ENCODE results near the gene PACSIN2.

DNA sequence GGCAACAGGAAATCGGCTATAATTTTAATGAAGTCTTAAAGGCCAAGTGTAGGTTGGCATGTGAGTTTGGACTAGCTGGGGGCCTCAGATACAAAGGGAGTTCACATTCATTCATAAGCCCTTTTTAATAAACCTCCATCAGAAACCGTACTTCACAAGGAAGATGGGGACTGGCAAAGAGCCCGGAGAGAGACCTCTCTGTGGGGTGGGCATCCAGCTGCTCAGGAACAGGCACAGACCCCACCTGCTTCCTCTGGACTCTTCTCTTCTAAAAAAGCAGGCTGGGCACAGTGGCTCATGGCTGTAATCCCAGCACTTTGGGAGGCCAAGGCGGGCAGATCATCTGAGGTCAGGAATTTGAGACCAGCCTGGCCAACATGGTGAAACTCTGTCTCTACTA, 154.0 kb downstream of the PACSIN2 start:
- TF ChIP-seq CTCF (IDR thresholded peaks at IDR 0.05; ENCODE audit: low read depth, low read length) (no peak), MYC (IDR thresholded peaks at IDR 0.05; ENCODE audit: low read depth, low read length) (no peak)
- TF ChIP-seq, protein P1, sequence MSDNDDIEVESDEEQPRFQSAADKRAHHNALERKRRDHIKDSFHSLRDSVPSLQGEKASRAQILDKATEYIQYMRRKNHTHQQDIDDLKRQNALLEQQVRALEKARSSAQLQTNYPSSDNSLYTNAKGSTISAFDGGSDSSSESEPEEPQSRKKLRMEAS (IDR thresholded peaks at IDR 0.05; ENCODE audit: low read depth, low read length): no peak
